Measurements from ENCODE around the gene GDF2. TPM values are rescaled to one million over a fixed set of nuclear protein-coding genes. Genes with fewer than 3 reads are reported as not detected.

The GDF2 gene
- total and polyA plus RNA-seq, 2 experiments from 2014 or later: not detected

DNA sequence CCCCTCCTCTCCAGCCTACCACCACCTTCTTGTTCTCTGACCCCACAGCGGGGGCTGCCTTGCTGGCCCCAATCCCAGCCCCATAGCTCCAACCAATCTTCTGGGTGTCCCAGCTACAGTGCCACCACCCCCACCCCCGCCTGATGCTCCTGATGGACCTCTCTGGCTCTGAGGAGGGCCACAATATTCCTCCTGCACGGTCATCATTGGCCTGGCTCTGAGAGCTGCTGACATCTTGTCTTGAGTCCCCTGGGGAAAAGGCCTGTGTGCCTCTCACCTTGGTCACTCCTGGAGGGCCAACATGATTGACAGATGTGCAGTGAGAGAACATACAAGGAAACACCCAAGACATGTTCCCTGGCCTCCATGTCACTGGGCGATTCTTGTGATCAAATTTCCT is 7.6 kb downstream of the GDF2 start:
- H3K4me3 Mint-ChIP-seq: no peak overlapping the region
- no peaks in the 10 kb centered on the region for H3K36me3 ChIP-seq (ENCODE audit: insufficient read depth)
- H3K4me1 ChIP-seq (ENCODE audit: insufficient read depth): no peaks in the 10 kb centered on the region
- H3K27ac ChIP-seq (ENCODE audit: low read depth): no peak overlapping the region
- no peak overlapping the region for H3K4me2 ChIP-seq
- H3K27me3 ChIP-seq (ENCODE audit: insufficient read depth): no peaks in the 10 kb centered on the region
- H3K36me3 Mint-ChIP-seq (ENCODE audit: low read depth): no peaks in the 10 kb centered on the region
- TF ChIP-seq, protein P1, sequence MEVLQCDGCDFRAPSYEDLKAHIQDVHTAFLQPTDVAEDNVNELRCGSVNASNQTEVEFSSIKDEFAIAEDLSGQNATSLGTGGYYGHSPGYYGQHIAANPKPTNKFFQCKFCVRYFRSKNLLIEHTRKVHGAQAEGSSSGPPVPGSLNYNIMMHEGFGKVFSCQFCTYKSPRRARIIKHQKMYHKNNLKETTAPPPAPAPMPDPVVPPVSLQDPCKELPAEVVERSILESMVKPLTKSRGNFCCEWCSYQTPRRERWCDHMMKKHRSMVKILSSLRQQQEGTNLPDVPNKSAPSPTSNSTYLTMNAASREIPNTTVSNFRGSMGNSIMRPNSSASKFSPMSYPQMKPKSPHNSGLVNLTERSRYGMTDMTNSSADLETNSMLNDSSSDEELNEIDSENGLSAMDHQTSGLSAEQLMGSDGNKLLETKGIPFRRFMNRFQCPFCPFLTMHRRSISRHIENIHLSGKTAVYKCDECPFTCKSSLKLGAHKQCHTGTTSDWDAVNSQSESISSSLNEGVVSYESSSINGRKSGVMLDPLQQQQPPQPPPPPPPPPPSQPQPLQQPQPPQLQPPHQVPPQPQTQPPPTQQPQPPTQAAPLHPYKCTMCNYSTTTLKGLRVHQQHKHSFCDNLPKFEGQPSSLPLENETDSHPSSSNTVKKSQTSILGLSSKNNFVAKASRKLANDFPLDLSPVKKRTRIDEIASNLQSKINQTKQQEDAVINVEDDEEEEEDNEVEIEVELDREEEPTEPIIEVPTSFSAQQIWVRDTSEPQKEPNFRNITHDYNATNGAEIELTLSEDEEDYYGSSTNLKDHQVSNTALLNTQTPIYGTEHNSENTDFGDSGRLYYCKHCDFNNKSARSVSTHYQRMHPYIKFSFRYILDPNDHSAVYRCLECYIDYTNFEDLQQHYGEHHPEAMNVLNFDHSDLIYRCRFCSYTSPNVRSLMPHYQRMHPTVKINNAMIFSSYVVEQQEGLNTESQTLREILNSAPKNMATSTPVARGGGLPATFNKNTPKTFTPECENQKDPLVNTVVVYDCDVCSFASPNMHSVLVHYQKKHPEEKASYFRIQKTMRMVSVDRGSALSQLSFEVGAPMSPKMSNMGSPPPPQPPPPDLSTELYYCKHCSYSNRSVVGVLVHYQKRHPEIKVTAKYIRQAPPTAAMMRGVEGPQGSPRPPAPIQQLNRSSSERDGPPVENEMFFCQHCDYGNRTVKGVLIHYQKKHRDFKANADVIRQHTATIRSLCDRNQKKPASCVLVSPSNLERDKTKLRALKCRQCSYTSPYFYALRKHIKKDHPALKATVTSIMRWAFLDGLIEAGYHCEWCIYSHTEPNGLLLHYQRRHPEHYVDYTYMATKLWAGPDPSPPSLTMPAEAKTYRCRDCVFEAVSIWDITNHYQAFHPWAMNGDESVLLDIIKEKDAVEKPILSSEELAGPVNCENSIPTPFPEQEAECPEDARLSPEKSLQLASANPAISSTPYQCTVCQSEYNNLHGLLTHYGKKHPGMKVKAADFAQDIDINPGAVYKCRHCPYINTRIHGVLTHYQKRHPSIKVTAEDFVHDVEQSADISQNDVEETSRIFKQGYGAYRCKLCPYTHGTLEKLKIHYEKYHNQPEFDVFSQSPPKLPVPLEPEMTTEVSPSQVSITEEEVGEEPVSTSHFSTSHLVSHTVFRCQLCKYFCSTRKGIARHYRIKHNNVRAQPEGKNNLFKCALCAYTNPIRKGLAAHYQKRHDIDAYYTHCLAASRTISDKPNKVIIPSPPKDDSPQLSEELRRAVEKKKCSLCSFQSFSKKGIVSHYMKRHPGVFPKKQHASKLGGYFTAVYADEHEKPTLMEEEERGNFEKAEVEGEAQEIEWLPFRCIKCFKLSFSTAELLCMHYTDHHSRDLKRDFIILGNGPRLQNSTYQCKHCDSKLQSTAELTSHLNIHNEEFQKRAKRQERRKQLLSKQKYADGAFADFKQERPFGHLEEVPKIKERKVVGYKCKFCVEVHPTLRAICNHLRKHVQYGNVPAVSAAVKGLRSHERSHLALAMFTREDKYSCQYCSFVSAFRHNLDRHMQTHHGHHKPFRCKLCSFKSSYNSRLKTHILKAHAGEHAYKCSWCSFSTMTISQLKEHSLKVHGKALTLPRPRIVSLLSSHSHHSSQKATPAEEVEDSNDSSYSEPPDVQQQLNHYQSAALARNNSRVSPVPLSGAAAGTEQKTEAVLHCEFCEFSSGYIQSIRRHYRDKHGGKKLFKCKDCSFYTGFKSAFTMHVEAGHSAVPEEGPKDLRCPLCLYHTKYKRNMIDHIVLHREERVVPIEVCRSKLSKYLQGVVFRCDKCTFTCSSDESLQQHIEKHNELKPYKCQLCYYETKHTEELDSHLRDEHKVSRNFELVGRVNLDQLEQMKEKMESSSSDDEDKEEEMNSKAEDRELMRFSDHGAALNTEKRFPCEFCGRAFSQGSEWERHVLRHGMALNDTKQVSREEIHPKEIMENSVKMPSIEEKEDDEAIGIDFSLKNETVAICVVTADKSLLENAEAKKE (CRISPR knock-in tag; IDR thresholded peaks at IDR 0.05): no peak
- TF ChIP-seq, protein P2, sequence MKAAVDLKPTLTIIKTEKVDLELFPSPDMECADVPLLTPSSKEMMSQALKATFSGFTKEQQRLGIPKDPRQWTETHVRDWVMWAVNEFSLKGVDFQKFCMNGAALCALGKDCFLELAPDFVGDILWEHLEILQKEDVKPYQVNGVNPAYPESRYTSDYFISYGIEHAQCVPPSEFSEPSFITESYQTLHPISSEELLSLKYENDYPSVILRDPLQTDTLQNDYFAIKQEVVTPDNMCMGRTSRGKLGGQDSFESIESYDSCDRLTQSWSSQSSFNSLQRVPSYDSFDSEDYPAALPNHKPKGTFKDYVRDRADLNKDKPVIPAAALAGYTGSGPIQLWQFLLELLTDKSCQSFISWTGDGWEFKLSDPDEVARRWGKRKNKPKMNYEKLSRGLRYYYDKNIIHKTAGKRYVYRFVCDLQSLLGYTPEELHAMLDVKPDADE (IDR thresholded peaks at IDR 0.05): no peak
- TF ChIP-seq NANOG (IDR thresholded peaks at IDR 0.05; ENCODE audit: borderline replicate concordance) (no peak), CREB1 (CRISPR knock-in tag; IDR thresholded peaks at IDR 0.05; ENCODE audit: low read depth) (no peak), POLR2AphosphoS5 (IDR thresholded peaks at IDR 0.05; ENCODE audit: low read depth) (no peak), STAT1 (IDR thresholded peaks at IDR 0.05; ENCODE audit: unreplicated experiment) (no peak), EZH2 (IDR thresholded peaks at IDR 0.05; ENCODE audit: low read depth, unreplicated experiment) (no peak), ZNF114 (CRISPR knock-in tag; IDR thresholded peaks at IDR 0.05) (no peak), EZH2phosphoT487 (IDR thresholded peaks at IDR 0.05; ENCODE audit: unreplicated experiment) (no peak), ZNF331 (CRISPR knock-in tag; IDR thresholded peaks at IDR 0.05; ENCODE audit: low read depth) (no peak), JUNB (IDR thresholded peaks at IDR 0.05; ENCODE audit: unreplicated experiment) (no peak)
- TF ChIP-seq, protein P3, sequence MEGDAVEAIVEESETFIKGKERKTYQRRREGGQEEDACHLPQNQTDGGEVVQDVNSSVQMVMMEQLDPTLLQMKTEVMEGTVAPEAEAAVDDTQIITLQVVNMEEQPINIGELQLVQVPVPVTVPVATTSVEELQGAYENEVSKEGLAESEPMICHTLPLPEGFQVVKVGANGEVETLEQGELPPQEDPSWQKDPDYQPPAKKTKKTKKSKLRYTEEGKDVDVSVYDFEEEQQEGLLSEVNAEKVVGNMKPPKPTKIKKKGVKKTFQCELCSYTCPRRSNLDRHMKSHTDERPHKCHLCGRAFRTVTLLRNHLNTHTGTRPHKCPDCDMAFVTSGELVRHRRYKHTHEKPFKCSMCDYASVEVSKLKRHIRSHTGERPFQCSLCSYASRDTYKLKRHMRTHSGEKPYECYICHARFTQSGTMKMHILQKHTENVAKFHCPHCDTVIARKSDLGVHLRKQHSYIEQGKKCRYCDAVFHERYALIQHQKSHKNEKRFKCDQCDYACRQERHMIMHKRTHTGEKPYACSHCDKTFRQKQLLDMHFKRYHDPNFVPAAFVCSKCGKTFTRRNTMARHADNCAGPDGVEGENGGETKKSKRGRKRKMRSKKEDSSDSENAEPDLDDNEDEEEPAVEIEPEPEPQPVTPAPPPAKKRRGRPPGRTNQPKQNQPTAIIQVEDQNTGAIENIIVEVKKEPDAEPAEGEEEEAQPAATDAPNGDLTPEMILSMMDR (conservative IDR thresholded peaks at IDR 0.05; ENCODE audit: low read depth in 2 of 2): no peak
- TF ChIP-seq, protein P4, sequence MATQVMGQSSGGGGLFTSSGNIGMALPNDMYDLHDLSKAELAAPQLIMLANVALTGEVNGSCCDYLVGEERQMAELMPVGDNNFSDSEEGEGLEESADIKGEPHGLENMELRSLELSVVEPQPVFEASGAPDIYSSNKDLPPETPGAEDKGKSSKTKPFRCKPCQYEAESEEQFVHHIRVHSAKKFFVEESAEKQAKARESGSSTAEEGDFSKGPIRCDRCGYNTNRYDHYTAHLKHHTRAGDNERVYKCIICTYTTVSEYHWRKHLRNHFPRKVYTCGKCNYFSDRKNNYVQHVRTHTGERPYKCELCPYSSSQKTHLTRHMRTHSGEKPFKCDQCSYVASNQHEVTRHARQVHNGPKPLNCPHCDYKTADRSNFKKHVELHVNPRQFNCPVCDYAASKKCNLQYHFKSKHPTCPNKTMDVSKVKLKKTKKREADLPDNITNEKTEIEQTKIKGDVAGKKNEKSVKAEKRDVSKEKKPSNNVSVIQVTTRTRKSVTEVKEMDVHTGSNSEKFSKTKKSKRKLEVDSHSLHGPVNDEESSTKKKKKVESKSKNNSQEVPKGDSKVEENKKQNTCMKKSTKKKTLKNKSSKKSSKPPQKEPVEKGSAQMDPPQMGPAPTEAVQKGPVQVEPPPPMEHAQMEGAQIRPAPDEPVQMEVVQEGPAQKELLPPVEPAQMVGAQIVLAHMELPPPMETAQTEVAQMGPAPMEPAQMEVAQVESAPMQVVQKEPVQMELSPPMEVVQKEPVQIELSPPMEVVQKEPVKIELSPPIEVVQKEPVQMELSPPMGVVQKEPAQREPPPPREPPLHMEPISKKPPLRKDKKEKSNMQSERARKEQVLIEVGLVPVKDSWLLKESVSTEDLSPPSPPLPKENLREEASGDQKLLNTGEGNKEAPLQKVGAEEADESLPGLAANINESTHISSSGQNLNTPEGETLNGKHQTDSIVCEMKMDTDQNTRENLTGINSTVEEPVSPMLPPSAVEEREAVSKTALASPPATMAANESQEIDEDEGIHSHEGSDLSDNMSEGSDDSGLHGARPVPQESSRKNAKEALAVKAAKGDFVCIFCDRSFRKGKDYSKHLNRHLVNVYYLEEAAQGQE (IDR thresholded peaks at IDR 0.05; ENCODE audit: unreplicated experiment): no peak
- no peaks in the 10 kb centered on the region for H3K9me3 Mint-ChIP-seq
- no peaks in the 10 kb centered on the region for H3K9me2 ChIP-seq (ENCODE audit: insufficient read depth)
- H3K27me3 Mint-ChIP-seq (ENCODE audit: insufficient read depth, low read depth, poor library complexity): peaks cover 1% of the 10 kb centered on the region
- H4K20me1 ChIP-seq (replicated peaks; ENCODE audit: insufficient read depth): no peaks in the 10 kb centered on the region
- no peaks in the 10 kb centered on the region; the same call in 1 of the 3 replicates for H3K4me1 Mint-ChIP-seq
- no peak for DNase-seq (ENCODE audit: low spot score)
- H2AFZ ChIP-seq: no peak overlapping the region
- no peaks in the 10 kb centered on the region for H3K79me2 ChIP-seq (replicated peaks; ENCODE audit: insufficient read depth)
- H3F3A ChIP-seq (replicated peaks; ENCODE audit: low read depth): no peaks in the 10 kb centered on the region
- no peak overlapping the region for H3K27ac Mint-ChIP-seq
- ATAC-seq: no peak
- H3K4me3 ChIP-seq: no peak overlapping the region

Data from GM23338 (cell line).